Globus pallidus (tissue), 1 donor: ENCODE data around the gene ATF6.

ENCODE experiments used
- DNase-seq: peaks from one replicate; pipeline ENCODE4 v3.0.0-alpha.2; 2015; ENCODE audit warnings: low spot score

Gene ATF6

GRCh38 chr1:161941726-161942436, 175.8 kb downstream of the ATF6 start:
- no peak for DNase-seq

DNA sequence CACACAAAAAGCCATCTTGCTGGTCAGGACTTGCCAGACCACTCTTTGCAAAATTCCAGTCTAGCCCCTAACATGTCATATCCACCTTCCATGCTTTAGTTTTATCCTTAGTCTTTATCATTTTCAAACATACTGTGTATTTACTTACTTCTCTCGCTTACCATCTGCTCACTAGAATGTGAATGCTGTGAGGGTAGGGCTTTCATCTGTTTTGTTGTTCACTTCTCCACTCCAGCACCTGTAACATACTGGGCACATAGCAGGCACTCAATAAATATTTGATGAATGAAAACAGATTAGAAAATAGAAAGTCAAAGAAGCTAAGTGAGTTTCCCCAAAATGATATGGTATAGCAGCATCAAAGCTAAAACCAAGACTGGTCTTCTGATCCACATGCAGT, 177.6 kb downstream of the ATF6 start:
- DNase-seq: no peak

DNA sequence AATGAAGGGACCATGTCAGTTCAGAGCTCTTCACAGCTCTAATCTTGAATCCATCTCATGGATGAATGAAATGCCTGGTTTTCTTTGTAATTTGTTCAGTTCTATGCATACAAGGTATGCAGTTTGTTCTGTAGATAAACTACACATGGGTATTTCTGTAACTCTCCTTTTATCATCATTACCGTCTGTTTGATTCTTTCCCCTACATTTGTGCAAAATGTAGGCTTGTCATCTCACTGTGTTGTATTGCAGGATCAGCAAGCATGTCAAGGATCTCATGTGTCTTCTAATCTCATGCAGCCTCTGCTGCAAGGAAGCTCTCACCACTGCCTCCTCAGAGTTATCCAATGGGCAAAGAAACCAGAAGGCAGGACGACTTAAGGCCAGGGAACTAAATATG, 178.3 kb downstream of the ATF6 start:
- DNase-seq: no peak

DNA sequence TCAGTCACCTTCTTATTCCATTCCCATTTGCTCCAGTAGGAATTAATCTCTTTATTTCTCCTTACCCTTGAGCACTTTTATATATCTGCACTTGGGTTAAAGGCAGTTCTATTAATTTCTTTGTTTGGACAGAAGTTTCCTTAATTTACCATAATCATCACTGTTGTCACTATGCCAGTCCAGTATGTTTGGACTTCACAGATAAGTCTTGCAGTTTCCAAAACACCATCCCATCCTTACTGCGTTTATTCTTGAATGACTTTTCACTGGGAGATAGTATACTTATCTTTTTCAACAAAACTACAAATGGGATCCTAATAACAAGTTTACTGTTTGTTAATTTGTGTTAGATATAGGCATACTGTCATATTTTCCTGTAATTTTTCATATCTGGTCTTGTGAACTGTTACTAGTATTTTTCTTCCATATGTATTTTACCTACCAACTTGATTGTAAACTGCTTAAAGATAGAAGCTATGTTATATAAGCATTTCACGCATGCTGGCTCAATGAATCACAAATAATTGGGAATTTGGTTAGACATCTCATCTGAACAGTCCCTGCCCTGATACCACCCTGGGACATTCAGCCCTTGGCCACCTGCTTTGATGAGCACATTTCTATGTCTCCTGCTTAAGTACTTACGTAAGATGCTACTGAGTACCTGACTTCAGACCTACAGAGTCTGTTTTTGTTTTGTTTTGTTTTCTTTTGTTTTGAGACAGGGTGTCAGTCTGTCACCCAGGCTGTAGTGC, 179.4 kb downstream of the ATF6 start:
- DNase-seq: no peak

DNA sequence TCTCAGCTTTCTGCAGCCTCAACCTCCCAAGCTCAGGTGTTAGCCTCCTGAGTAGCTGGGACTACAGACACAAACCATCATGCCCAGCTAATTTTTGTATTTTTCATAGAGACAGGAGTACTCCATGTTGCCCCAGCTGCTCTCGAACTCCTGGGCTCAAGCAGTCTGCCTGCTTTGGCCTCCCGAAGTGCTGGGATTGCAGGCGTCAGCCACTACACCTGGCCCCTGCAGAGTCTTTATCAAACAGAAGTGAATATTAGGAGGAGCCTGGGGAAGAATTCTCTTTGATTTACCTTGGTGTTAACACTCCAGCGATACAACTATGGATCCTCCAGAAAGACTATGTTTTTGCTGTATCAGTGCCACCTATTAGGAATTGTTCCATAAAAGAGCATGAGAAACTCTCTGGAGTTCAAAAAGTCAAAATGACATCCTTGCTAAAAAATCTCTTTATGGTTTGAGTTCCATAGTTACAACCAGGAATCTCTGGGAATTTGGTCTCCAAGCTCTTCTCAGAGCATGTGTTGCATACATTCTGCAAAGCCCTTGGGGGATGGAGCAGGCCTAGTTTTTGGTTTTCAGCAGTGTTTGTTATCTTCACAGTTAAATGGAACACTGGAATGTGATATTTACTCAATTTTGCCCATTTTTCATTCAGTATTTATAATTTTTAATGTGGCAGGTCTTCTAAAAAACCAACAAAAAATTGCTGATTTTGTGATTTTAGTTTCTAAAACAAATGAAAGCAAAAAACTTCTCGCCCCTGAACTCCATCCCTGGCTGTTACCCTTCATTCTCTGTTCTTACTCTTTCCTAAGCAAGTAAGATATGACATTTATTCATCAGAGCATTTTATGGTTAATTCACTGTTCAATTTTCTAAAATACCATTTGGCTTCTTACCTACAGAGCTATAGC, 180.2 kb downstream of the ATF6 start:
- no peak for DNase-seq

- no peak for DNase-seq
These were observed 182.3 kb downstream of the ATF6 start for GRCh38 chr1:161948435-161948834.

DNA sequence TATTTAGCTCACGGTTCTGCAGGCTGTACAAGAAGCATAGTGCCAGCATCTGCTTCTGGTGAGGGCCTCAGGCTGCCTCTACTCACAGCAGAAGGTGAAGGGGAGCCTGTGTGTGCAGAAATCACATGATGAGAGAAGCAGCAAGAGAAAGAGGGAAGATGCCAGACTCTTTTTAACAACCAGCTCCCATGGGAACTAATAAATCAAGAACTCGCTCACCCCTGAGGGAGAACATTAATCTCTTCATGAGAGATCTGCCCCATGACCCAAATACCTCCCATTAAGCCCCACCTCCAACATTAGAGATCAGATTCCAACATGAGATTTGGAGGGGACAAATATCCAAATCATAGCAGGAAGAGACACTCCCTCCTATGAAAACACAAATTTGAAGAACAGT, 183.4 kb downstream of the ATF6 start:
- no peak for DNase-seq

DNA sequence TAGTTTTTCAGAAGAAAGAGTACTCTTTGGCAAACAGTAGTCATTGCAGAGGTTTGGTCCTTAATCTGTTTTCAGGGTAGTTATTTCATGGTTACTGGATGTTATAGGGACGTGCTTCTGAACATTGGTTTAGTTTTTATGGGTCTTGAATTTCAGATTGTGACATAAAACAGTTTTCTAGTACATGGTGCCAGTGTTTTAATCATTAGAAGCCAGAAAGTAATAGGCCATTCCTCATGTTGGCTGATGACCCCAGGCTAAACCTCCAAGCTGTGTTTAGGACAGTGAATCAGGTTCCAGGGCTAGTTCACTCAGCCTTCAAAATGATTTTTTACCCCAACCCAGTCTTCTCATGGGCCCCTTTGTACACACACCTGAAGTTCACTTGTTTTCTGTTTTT, 184.3 kb downstream of the ATF6 start:
- DNase-seq: no peak

- no peak for DNase-seq
These were observed 185.5 kb downstream of the ATF6 start for GRCh38 chr1:161951646-161952045.

- DNase-seq: no peak
These were observed 186.6 kb downstream of the ATF6 start for GRCh38 chr1:161952607-161953172.

DNA sequence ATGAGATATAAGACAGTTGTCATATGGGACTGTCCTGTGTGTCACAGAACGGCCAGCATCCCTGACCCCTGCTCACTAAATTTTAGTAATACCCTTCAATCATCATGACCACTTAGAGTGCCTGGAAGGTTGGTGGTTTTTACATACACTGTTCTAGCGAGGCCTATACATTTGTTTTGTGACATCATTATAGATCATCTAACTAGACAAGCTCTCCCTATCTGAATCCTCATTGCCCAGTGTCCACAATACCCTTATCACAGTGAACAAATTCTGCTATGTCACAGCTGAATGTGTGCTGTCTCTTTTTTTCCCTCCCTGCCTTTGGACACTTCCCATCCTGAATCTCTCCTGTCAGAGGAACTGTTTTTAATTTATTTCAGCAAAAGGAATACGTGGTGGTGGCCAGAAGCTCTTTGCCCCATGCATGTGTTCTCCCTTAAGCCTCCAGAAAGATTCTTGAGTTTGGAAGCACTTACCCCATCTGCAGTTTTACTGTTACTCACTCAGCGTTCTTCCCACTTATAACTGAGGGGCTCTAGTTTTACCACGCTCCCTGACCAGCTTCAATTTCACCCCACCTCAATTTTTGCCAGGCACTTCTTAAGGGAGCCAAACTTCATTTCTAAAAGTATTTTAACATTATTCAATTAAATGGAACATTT, 187.3 kb downstream of the ATF6 start:
- no peak for DNase-seq

- DNase-seq: no peak
These were observed 187.9 kb downstream of the ATF6 start for GRCh38 chr1:161954050-161954449.

GRCh38 chr1:161954466-161954865, 188.3 kb downstream of the ATF6 start:
- DNase-seq: no peak

GRCh38 chr1:161955606-161956005, 189.5 kb downstream of the ATF6 start:
- no peak for DNase-seq

DNA sequence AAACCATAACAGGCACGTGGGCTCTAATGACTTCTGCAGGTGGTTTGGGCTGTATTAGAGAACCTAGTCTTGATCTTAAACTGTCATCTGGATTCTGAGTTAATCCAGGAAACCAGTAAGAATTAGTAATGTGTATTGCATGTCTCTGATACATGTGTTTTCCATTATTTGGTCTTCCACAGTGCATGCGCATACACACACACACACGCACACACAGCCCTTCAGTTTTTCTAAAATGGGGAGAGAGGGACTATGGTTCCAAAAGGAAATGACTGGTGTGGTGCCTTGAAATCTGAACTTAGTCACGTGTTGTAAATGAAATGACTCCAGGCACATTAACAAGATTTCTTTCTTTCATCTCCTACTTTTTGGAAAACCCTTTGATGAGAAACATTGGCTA, 190.0 kb downstream of the ATF6 start:
- no peak for DNase-seq

DNA sequence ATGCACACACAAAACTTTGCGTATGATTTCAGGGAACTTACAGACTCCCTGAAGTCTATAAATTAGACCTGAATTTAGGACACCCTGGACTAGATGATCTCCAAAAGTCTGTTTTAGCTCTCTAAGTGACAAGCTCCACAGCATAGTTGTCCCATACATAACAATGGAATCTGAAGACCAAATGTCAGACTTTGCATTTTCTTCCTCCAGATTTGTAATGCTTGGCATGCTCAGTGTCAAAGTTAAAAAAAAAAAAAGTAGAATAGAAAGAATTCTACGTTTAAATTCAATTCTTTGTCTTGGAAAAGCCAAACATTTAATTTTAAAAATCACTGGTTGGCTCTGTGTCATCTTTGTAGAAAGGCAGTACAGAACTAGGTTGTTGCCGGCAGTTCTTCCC, 190.8 kb downstream of the ATF6 start:
- no peak for DNase-seq

- DNase-seq: no peak
These were observed 192.3 kb downstream of the ATF6 start for GRCh38 chr1:161958425-161958824.

- DNase-seq: no peak
These were observed 196.2 kb downstream of the ATF6 start for GRCh38 chr1:161962091-161962887.

DNA sequence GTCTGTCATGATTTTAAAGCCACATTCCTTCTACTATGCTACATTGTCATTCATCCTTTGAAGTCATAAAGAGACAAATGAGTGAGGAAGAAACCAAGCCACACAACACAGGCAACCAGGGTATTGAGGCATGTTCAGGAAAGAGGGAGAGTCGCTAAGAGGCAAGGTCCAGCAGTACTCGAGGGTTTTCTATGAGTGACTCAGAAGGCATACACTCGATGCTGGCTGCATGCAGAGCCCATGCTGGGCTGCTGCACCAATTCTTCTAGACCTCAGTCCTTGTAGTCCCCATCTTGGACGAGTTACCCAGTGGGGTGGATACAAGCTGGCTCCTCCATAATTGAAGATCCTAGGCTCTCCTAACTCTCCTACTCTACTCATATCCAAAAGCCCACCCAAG, 199.9 kb downstream of the ATF6 start:
- no peak for DNase-seq

- no peak for DNase-seq
These were observed 203.9 kb downstream of the ATF6 start for GRCh38 chr1:161970036-161970435.

DNA sequence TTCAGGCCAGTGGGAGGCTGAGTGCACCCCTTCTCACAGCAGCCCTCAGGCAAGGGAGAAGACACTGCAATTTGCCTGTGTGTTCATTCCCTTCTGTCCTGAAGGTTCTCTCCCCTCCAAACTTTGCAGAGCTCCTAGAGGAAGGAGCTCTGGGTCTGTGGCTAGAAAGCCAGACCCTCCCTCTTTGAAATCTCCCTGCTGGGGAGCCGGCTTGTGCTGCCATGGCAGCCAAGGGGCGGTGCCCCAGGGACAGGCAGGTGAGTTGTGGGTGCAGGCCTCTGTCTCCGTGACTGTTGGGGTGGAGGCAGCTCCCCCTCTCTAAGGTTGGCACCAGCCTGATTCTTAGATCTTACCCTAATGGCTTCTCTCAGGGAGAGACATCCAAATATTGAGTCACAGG, 204.5 kb downstream of the ATF6 start:
- no peak for DNase-seq
